BLaER1 (cell line): ENCODE results near the gene NAT16.
"Not testable (repeated sequence)": the region's sequence is repeated elsewhere in the genome, so short reads cannot be mapped to it uniquely, and the experiment has no call there.

Experiments
- H3K27ac ChIP-seq: shearing (Covaris generic); formaldehyde crosslinking; 2 replicates; pipeline ENCODE4 v1.8.1; 2022
- H3K27me3 ChIP-seq: shearing (Covaris generic); formaldehyde crosslinking; 2 replicates; pipeline ENCODE4 v1.8.1; 2022
- H3K36me3 ChIP-seq: shearing (Covaris generic); formaldehyde crosslinking; 2 replicates; pipeline ENCODE4 v1.8.1; 2022
- H3K4me1 ChIP-seq: shearing (Covaris generic); formaldehyde crosslinking; 2 replicates; pipeline ENCODE4 v1.8.1; 2022
- H3K4me2 ChIP-seq: shearing (Covaris generic); formaldehyde crosslinking; 2 replicates; pipeline ENCODE4 v1.8.1; 2022
- H3K4me3 ChIP-seq: shearing (Covaris generic); formaldehyde crosslinking; 2 replicates; pipeline ENCODE4 v1.8.1; 2022
- H3K9ac ChIP-seq: shearing (Covaris generic); formaldehyde crosslinking; 2 replicates; pipeline ENCODE4 v1.8.1; 2022
- H3K9me3 ChIP-seq: shearing (Covaris generic); formaldehyde crosslinking; 2 replicates; pipeline ENCODE4 v1.8.1; 2022
- H4K20me1 ChIP-seq: shearing (Covaris generic); formaldehyde crosslinking; 2 replicates; pipeline ENCODE4 v1.8.1; 2022
- Cebpa-rat ChIP-seq: shearing (Covaris generic); IDR thresholded peaks from 2 replicates; pipeline ENCODE4 v1.8.1; 2022

The NAT16 gene

DNA sequence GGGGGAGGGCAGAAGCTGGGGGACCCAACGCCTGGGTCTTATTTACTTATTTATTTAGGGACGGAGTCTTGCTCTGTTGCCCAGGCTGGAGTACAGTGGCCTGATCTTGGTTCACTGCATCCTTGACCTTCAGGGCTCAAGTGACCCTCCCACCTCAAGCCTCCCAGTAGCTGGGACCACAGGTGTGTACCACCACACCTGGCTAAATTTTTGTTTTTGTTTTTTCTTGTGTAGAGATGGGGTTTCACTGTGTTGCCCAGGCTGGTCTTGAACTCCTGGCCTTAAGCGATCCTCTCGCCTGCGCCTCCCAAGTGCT is 22.5 kb upstream of the NAT16 start:
- no peaks in the 10 kb centered on the region for H4K20me1 ChIP-seq
- no peaks in the 10 kb centered on the region for H3K9me3 ChIP-seq
- H3K27me3 ChIP-seq: peaks cover 43% of the 10 kb centered on the region
- no peak overlapping the region for H3K9ac ChIP-seq
- peaks cover 16% of the 10 kb centered on the region for H3K36me3 ChIP-seq
- peaks cover 35% of the 10 kb centered on the region for H3K4me1 ChIP-seq
- no peak for TF ChIP-seq Cebpa-rat
- peak overlapping the region; percentile 78 for H3K4me2 ChIP-seq
- H3K4me3 ChIP-seq: no peak overlapping the region
- no peak overlapping the region for H3K27ac ChIP-seq

GRCh38 chr7:101201695-101202602 is 21.9 kb upstream of the NAT16 start:
- Histone ChIP-seq H3K4me1 (peaks cover 36% of the 10 kb centered on the region), H3K9me3 (no peaks in the 10 kb centered on the region), H4K20me1 (no peaks in the 10 kb centered on the region), H3K27me3 (peaks cover 43% of the 10 kb centered on the region), H3K27ac (no peak overlapping the region), H3K9ac (no peak overlapping the region), H3K36me3 (peaks cover 13% of the 10 kb centered on the region; the same call in 1 of the 2 replicates), H3K4me2 (no peak overlapping the region), H3K4me3 (no peak overlapping the region)
- no peak for TF ChIP-seq Cebpa-rat

GRCh38 chr7:101200862-101201599 is 20.9 kb upstream of the NAT16 start, which contains the start of gene MOGAT3:
Gene MOGAT3, minus strand, starts transcription at chr7:101201036. Its CDS starts 182 bp downstream, at chr7:101200854.
- Histone ChIP-seq H3K9me3 (no peaks in the 10 kb centered on the region), H3K27ac (no peak within 1 kb of the TSS), H3K36me3 (peaks cover 5% of the 10 kb centered on the region; the same call in 1 of the 2 replicates), H4K20me1 (no peaks in the 10 kb centered on the region), H3K4me3 (no peak within 1 kb of the TSS), H3K4me2 (no peak within 1 kb of the TSS), H3K4me1 (peaks cover 31% of the 10 kb centered on the region), H3K27me3 (peaks cover 43% of the 10 kb centered on the region), H3K9ac (no peak within 1 kb of the TSS)
- TF ChIP-seq Cebpa-rat: no peak

GRCh38 chr7:101200504-101200861 is 20.4 kb upstream of the NAT16 start:
- TF ChIP-seq Cebpa-rat: no peak
- Histone ChIP-seq H3K9ac (no peak overlapping the region), H3K4me1 (peaks cover 26% of the 10 kb centered on the region)

GRCh38 chr7:101199522-101199921 is 19.4 kb upstream of the NAT16 start:
- not testable (repeated sequence) for H3K9me3 ChIP-seq, H3K9ac ChIP-seq, H4K20me1 ChIP-seq, H3K4me3 ChIP-seq, H3K36me3 ChIP-seq, H3K4me2 ChIP-seq, H3K27ac ChIP-seq
- H3K4me1 ChIP-seq: peaks cover 25% of the 10 kb centered on the region
- peaks cover 43% of the 10 kb centered on the region for H3K27me3 ChIP-seq

More at GRCh38 chr7:101200504-101200861, 20.4 kb upstream of the NAT16 start:
- Histone ChIP-seq H3K4me3 (no peak overlapping the region), H3K36me3 (no peaks in the 10 kb centered on the region), H3K27me3 (peaks cover 43% of the 10 kb centered on the region), H3K9me3 (no peaks in the 10 kb centered on the region), H3K27ac (no peak overlapping the region), H3K4me2 (no peak overlapping the region), H4K20me1 (no peaks in the 10 kb centered on the region)

DNA sequence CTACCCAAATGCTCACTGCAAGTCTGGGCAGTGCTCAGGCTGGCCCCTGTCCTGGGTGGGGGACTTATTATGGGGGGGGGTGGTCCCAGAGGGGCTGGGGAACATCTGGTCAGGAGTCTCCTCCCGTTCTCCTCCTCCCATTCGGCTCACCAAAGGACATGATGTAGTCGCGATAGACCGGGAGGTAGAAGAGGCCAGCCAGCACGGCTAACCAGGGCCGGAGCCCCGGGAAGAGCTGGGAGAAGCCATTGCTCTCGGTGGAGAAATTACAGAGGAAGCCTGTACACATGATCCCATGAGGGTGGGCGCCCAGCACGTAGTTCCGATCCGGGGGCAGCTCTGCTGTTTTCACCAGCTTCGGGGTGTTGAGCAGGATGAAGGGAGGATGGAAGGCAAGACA is 18.4 kb upstream of the NAT16 start:
- H3K36me3 ChIP-seq: no peaks in the 10 kb centered on the region
- no peak overlapping the region for H3K4me2 ChIP-seq
- H3K27ac ChIP-seq: no peak overlapping the region
- H3K4me1 ChIP-seq: peaks cover 15% of the 10 kb centered on the region
- no peak overlapping the region for H3K4me3 ChIP-seq
- H3K9ac ChIP-seq: no peak overlapping the region
- TF ChIP-seq Cebpa-rat: no peak
- peaks cover 38% of the 10 kb centered on the region for H3K27me3 ChIP-seq
- H3K9me3 ChIP-seq: no peaks in the 10 kb centered on the region
- no peaks in the 10 kb centered on the region for H4K20me1 ChIP-seq

DNA sequence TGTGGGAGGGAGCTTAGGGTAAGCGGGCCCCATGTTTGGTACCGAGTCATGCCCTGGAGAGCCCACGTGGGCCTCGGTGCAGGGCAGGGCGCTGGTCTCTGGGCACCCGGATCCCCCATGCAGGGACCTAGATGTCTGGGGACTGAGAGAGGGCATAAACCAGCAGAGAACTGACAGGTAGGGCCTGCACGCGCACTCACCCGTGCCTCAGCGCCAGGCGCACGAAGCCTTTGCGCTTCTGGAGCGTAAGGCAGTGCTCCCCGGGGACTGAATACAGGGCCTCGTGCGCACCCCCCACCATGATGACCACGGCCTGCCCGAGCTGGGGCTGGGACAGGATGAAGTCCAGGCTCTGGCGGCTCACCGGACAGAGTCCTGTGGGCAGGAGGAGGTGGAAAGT is 17.9 kb upstream of the NAT16 start:
- TF ChIP-seq Cebpa-rat: no peak
- H3K9ac ChIP-seq: no peak overlapping the region

GRCh38 chr7:101195884-101196283 is 15.8 kb upstream of the NAT16 start:
- Histone ChIP-seq H3K9me3 (no peaks in the 10 kb centered on the region), H3K4me2 (no peak overlapping the region), H3K4me1 (0 out of 2 replicates have a peak, but pooled peaks cover 6% of the 10 kb centered on the region), H3K27me3 (peaks cover 12% of the 10 kb centered on the region), H3K9ac (no peak overlapping the region), H3K36me3 (no peaks in the 10 kb centered on the region), H4K20me1 (no peaks in the 10 kb centered on the region), H3K27ac (no peak overlapping the region), H3K4me3 (no peak overlapping the region)
- TF ChIP-seq Cebpa-rat: no peak

More for the DNA sequence above, 17.9 kb upstream of the NAT16 start:
- Histone ChIP-seq H3K9me3 (no peaks in the 10 kb centered on the region), H4K20me1 (no peaks in the 10 kb centered on the region), H3K4me3 (no peak overlapping the region), H3K4me1 (peaks cover 10% of the 10 kb centered on the region), H3K27ac (no peak overlapping the region), H3K27me3 (peaks cover 34% of the 10 kb centered on the region), H3K36me3 (no peaks in the 10 kb centered on the region), H3K4me2 (peak overlapping the region; percentile 39)

DNA sequence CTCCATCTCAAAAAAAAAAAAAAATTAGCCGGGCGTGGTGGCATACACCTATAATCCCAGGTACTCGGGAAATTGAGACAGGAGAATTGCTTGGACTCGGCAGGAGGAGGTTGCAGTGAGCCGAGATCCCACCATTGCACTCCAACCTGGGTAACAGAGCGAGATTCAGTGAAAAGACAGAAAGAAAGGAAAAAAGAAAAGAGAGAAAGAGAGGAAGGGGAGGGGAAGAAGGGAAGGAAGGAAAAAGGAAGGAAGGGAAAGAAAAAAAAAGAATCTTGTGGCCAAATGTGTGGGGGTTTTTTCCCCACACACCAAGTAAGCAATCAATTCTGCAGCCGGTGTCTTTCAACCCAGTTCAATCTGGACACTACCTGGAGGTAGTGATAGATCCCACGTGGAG is 9.0 kb upstream of the NAT16 start:
- TF ChIP-seq Cebpa-rat: no peak
- H3K4me3 ChIP-seq: no peak overlapping the region
- no peaks in the 10 kb centered on the region for H3K36me3 ChIP-seq
- no peaks in the 10 kb centered on the region for H4K20me1 ChIP-seq
- no peak overlapping the region for H3K27ac ChIP-seq
- H3K9ac ChIP-seq: no peak overlapping the region
- no peaks in the 10 kb centered on the region for H3K27me3 ChIP-seq
- H3K4me2 ChIP-seq: no peak overlapping the region
- H3K9me3 ChIP-seq: no peaks in the 10 kb centered on the region
- H3K4me1 ChIP-seq: no peaks in the 10 kb centered on the region

DNA sequence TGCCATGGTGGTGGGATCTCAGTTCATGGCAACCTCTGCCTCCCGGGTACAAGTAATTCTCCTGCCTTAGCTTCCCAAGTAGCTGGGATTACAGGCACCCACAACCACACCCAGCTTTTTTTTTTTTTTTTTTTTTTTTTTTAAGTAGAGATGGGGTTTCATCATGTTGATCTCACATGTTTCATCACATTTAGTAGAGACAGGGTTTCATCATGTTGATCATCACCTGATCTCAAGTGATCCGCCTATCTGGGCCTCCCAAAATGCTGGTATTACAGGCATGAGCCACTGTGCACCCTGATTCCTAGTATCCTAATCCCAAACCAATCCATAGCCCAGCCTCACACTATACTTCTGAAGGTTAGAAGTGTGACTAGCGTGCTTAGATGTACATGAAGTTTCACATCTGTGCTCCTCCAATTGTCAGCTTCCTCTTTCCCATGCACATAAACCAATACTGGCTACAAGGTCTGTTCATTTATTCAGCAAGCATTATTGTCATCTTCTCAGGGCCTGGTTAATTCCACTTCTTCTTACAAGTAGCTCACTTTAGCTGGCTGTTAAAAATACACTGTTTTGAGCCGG is 6.8 kb upstream of the NAT16 start:
- Histone ChIP-seq H3K4me2 (no peak overlapping the region), H3K27me3 (peaks cover 8% of the 10 kb centered on the region), H3K9me3 (no peaks in the 10 kb centered on the region), H3K27ac (no peak overlapping the region), H4K20me1 (no peaks in the 10 kb centered on the region), H3K36me3 (no peaks in the 10 kb centered on the region), H3K4me1 (no peaks in the 10 kb centered on the region), H3K4me3 (no peak overlapping the region), H3K9ac (no peak overlapping the region)
- no peak for TF ChIP-seq Cebpa-rat
